ENCODE data around the gene GPBP1.
"Not testable (repeated sequence)": the region's sequence is repeated elsewhere in the genome, so short reads cannot be mapped to it uniquely, and the experiment has no call there.

GPBP1 gene

GRCh38 chr5:57280853-57281252, 107.0 kb downstream of the GPBP1 start:
- DNase-seq (ENCODE audit: low read depth in 2 of 2) = no peak

- DNase-seq (ENCODE audit: low read depth in 2 of 2) = not testable (repeated sequence)
Measured at GRCh38 chr5:57285084-57285483, 111.2 kb downstream of the GPBP1 start.

GRCh38 chr5:57291894-57292293, 118.0 kb downstream of the GPBP1 start:
- DNase-seq (ENCODE audit: low read depth in 2 of 2) = no peak

- DNase-seq (ENCODE audit: low read depth in 2 of 2) = no peak
Measured at GRCh38 chr5:57292336-57292735, 118.5 kb downstream of the GPBP1 start.

- peak; percentile 59 to 66 for DNase-seq (ENCODE audit: low read depth in 2 of 2)
Measured at GRCh38 chr5:57298295-57298984, 124.6 kb downstream of the GPBP1 start.

GRCh38 chr5:57298985-57299491, 125.2 kb downstream of the GPBP1 start:
- peak; percentile 75 to 77 for DNase-seq (ENCODE audit: low read depth in 2 of 2)

- no peak for DNase-seq (ENCODE audit: low read depth in 2 of 2)
Measured at GRCh38 chr5:57299986-57300385, 126.1 kb downstream of the GPBP1 start.

- DNase-seq (ENCODE audit: low read depth in 2 of 2) = no peak
Measured at GRCh38 chr5:57302164-57302563, 128.3 kb downstream of the GPBP1 start.

GRCh38 chr5:57302643-57303042, 128.8 kb downstream of the GPBP1 start:
- no peak for DNase-seq (ENCODE audit: low read depth in 2 of 2)

GRCh38 chr5:57303985-57304384, 130.1 kb downstream of the GPBP1 start:
- no peak for DNase-seq (ENCODE audit: low read depth in 2 of 2)

- DNase-seq (ENCODE audit: low read depth in 2 of 2) = no peak
Measured at GRCh38 chr5:57304931-57305330, 131.1 kb downstream of the GPBP1 start.

- DNase-seq (ENCODE audit: low read depth in 2 of 2) = no peak
Measured at GRCh38 chr5:57306359-57306758, 132.5 kb downstream of the GPBP1 start.

- DNase-seq (ENCODE audit: low read depth in 2 of 2) = no peak
Measured at GRCh38 chr5:57307516-57307915, 133.7 kb downstream of the GPBP1 start.

- not testable (repeated sequence) for DNase-seq (ENCODE audit: low read depth in 2 of 2)
Measured at GRCh38 chr5:57309022-57309421, 135.2 kb downstream of the GPBP1 start.

GRCh38 chr5:57311251-57311650, 137.4 kb downstream of the GPBP1 start:
- no peak for DNase-seq (ENCODE audit: low read depth in 2 of 2)

- no peak for DNase-seq (ENCODE audit: low read depth in 2 of 2)
Measured at GRCh38 chr5:57311921-57312735, 138.3 kb downstream of the GPBP1 start.

GRCh38 chr5:57313716-57314115, 139.9 kb downstream of the GPBP1 start:
- DNase-seq (ENCODE audit: low read depth in 2 of 2) = no peak

Measured in fibroblast of skin of left quadriceps (primary cell).